ENCODE results near the gene UGT1A7. TPM values are rescaled to one million over a fixed set of nuclear protein-coding genes. Genes with fewer than 3 reads are reported as not detected.

The UGT1A7 gene
- total RNA-seq, 1 donor from 2014 or later: 4.9 TPM

DNA sequence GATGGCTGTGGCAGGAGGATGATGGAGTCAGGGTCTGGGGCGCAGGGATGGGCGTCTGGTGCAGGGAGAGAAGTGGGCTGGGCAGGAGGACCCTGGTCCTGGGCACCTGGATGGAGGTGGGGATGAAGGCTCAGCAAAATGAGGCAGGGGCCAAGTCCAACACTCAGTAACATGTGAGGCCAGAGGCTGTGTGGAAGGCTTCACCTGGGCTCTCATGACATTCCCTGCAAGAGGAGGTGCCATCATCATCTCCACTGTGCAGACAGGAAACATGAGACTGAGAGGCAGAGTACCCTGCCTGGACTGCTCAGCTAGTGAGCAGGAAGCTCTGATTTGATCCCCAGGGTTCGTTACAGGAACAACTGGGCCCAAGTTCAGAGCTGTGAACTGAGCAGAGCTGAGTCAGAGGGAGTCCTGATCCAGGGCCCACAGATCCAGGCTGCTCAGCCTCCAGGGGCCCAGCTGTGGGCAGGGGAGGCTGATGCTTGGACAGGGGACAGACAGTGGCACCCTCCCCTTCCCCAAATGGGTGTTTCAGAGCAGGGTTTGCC is 135.7 kb downstream of the UGT1A7 start:
- no peak for DNase-seq (ENCODE audit: extremely low spot score in 2 of 2)
- Histone ChIP-seq H3K9me3 (no peaks in the 10 kb centered on the region), H3K27me3 (no peaks in the 10 kb centered on the region), H3K36me3 (no peaks in the 10 kb centered on the region), H3K4me3 (no peak overlapping the region), H3K27ac (no peak overlapping the region), H3K4me1 (no peaks in the 10 kb centered on the region)
- intact Hi-C loops (cut with DNase I): no loop called here
- TF ChIP-seq, protein P1, sequence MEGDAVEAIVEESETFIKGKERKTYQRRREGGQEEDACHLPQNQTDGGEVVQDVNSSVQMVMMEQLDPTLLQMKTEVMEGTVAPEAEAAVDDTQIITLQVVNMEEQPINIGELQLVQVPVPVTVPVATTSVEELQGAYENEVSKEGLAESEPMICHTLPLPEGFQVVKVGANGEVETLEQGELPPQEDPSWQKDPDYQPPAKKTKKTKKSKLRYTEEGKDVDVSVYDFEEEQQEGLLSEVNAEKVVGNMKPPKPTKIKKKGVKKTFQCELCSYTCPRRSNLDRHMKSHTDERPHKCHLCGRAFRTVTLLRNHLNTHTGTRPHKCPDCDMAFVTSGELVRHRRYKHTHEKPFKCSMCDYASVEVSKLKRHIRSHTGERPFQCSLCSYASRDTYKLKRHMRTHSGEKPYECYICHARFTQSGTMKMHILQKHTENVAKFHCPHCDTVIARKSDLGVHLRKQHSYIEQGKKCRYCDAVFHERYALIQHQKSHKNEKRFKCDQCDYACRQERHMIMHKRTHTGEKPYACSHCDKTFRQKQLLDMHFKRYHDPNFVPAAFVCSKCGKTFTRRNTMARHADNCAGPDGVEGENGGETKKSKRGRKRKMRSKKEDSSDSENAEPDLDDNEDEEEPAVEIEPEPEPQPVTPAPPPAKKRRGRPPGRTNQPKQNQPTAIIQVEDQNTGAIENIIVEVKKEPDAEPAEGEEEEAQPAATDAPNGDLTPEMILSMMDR (IDR thresholded peaks at IDR 0.05): no peak
- no peak for TF ChIP-seq POLR2A (IDR thresholded peaks at IDR 0.05)
- no peak for TF ChIP-seq POLR2AphosphoS5 (IDR thresholded peaks at IDR 0.05; ENCODE audit: insufficient read depth in 1 of 2, low read depth in 1 of 2)

DNA sequence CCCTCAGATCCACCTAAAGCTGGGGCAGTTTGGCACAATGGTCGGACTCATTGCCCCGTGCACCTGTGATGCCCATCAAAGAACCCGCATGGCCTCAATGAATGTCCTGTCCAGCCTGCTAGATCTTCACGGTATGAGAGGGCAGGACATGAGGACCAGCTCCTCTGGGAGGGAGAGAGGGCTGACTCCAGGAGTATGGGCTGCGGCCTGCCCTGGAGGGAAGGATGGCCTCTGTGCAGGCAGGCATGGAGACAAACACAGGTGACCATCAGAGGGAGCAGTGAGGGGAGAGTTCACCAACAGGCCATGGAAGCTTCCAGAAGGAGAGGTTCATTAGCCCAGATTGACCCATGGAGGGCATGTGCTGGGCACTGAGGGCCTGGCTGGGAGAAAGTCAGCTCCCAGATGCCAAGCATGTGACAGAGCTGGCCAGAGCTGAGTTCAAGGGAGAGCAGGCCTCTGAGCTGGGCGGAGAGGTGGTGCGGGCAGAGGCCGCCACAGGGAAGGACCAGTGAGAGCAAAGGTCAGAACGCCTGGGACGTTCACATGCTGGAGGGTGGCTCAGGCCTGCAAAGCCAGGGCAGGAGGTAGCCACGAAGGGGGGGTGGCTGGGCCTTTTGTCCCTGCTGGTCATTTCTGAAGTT is 136.4 kb downstream of the UGT1A7 start:
- no peak overlapping the region for H3K27ac ChIP-seq
- no peaks in the 10 kb centered on the region for H3K4me1 ChIP-seq
- no peaks in the 10 kb centered on the region for H3K36me3 ChIP-seq
- H3K9me3 ChIP-seq: no peaks in the 10 kb centered on the region
- no peak overlapping the region for H3K4me3 ChIP-seq
- TF ChIP-seq POLR2AphosphoS5 (IDR thresholded peaks at IDR 0.05; ENCODE audit: insufficient read depth in 1 of 2, low read depth in 1 of 2): no peak
- TF ChIP-seq, protein P1 (IDR thresholded peaks at IDR 0.05): no peak
- TF ChIP-seq POLR2A (IDR thresholded peaks at IDR 0.05): no peak
- H3K27me3 ChIP-seq: no peaks in the 10 kb centered on the region
- DNase-seq (ENCODE audit: extremely low spot score in 2 of 2): no peak
- intact Hi-C loops (cut with DNase I): no loop called here

DNA sequence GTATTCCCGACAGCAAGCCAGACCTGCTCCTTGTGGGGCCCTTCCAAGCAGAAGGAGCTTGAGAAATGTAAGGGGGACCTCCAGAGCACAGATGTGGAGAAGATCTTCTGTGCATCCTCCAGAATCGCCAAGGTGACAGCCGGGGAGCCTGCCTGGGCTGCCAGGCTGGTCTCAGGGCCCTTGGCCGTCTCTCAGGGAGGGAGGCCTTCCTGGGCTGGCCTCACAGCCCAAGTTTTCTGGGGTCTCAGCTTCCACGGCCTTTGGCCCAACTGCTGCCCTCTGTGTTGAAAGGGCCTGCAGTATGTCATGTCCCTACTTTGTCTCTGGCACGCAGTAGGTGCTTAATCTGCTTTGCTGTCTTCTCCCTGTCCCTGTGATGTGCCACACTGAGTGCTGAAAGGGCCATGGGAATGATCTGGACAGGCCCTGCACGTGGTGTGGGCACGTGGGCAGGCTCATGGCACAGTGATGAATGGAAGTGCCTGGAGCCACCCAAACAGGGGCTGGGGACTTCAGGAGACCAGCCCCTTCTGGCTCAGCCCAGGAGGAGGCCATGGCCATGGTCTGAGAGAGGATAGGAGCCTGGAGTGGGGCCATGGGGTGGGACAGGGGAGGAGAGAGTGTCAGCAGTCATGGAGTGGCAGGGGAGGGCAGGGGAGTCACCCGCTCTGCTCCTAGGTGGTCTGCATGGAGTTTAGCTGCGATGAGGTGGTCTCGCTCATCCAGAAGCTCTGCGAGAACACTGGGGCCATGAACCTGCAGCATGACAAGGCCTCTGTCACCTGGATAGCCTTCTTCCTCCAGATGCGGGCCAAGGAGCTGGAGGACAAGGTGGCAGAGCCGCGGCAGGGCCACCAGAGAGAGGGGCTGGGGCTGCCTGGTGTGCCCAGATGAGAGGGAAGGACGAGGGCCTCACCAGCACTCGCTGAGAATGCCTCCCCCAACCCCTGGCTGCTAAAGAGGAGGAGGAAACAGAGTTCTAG is 137.2 kb downstream of the UGT1A7 start:
- H3K27ac ChIP-seq: no peak overlapping the region
- intact Hi-C loops (cut with DNase I): no loop called here
- TF ChIP-seq, protein P1 (IDR thresholded peaks at IDR 0.05): no peak
- H3K27me3 ChIP-seq: no peaks in the 10 kb centered on the region
- DNase-seq (ENCODE audit: extremely low spot score in 2 of 2): no peak
- H3K9me3 ChIP-seq: no peaks in the 10 kb centered on the region
- no peaks in the 10 kb centered on the region for H3K36me3 ChIP-seq
- no peak overlapping the region for H3K4me3 ChIP-seq
- no peaks in the 10 kb centered on the region for H3K4me1 ChIP-seq

DNA sequence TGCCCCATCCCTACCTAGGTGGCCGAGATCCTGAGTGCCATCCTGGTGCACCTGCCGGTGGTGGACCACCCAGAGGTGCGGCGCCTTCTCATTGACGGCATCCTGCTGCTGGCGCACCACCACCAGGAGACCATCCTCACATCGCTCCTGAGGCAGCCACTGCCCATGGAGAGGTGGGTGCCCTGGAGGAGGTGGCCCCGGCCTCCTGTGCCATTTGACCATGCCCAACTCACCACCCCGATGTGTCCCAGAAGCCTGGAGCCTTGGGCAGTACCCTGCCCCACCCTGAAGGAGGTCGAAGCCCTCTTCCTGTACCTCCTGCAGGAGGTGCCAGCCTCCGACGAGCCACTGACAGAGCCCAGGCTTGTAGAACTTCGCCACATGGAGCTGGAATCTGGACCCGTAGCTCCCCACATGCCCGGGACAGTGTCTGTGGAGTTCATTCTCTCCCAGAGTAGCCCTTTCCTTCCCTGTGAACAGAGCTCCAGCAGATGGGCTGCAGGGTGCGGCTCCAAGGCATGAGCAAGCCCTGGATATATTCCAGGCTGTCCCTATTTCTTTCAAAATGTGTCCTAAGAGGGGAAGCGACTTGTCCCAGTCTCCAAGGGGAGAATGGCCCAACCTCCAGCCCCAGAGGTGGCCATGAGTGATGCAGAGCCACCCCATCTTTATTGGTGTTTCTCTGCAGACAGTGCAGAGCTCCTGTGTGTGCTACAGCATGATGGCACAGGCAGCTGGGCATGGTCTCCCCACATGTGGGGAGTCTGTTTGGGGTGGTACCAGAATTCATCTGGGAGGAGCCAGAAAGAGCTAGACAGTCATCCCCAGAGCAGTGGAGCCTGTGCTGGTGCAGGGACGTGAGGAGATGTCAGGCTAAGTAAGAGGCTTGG is 138.4 kb downstream of the UGT1A7 start:
- H3K4me1 ChIP-seq: no peaks in the 10 kb centered on the region
- no peak overlapping the region for H3K27ac ChIP-seq
- H3K9me3 ChIP-seq: no peaks in the 10 kb centered on the region
- DNase-seq (ENCODE audit: extremely low spot score in 2 of 2): no peak
- no peaks in the 10 kb centered on the region for H3K36me3 ChIP-seq
- intact Hi-C loops (cut with DNase I): no loop called here
- no peak for TF ChIP-seq POLR2AphosphoS5 (IDR thresholded peaks at IDR 0.05; ENCODE audit: insufficient read depth in 1 of 2, low read depth in 1 of 2)
- TF ChIP-seq, protein P1 (IDR thresholded peaks at IDR 0.05): no peak
- no peak for TF ChIP-seq POLR2A (IDR thresholded peaks at IDR 0.05)
- H3K4me3 ChIP-seq: no peak overlapping the region
- H3K27me3 ChIP-seq: no peaks in the 10 kb centered on the region
